Stomach smooth muscle (tissue), 2 donors: ENCODE results near the gene TAB2.

Experiments used
- H3K27ac ChIP-seq: one replicate; pipeline ENCODE4 v1.7.0; 2013; ENCODE audit warnings: mild to moderate bottlenecking, low read length, inconsistent platforms
- H3K27me3 ChIP-seq, 2 donors: one replicate each; pipeline ENCODE4 v1.7.0; 2013; ENCODE audit warnings: low read length in 2 of 2; ENCODE audit not compliant: insufficient read depth in 2 of 2, control insufficient read depth in 1 of 2
- H3K36me3 ChIP-seq, 2 donors: one replicate each; pipeline ENCODE4 v1.7.0; 2013; ENCODE audit warnings: low read length in 2 of 2; ENCODE audit not compliant: control insufficient read depth in 2 of 2, insufficient read depth in 2 of 2
- H3K4me1 ChIP-seq: one replicate; pipeline ENCODE4 v1.7.0; 2013; ENCODE audit warnings: low read length; ENCODE audit not compliant: control insufficient read depth, insufficient read depth
- H3K4me3 ChIP-seq, 2 donors: one replicate each; pipeline ENCODE4 v1.7.0; 2013; ENCODE audit warnings: low read length in 2 of 2
- H3K9ac ChIP-seq, 2 donors: one replicate each; pipeline ENCODE4 v1.7.0; 2013; ENCODE audit warnings: low read length in 2 of 2, mild to moderate bottlenecking in 1 of 2
- H3K9me3 ChIP-seq, 2 donors: one replicate each; pipeline ENCODE4 v1.7.0; 2013; ENCODE audit warnings: low read length in 2 of 2; ENCODE audit not compliant: control insufficient read depth in 2 of 2
- donor health status: healthy.
- donor health status: Pancreatic carcinoma.

Gene TAB2

GRCh38 chr6:149368065-149368464 lies 50.6 kb downstream of the TAB2 start:
- Histone ChIP-seq H3K27me3 (no peaks in the 10 kb centered on the region), H3K36me3 (peaks cover 3 to 6% of the 10 kb centered on the region in 2 donors), H3K4me1 (no peaks in the 10 kb centered on the region), H3K9ac (no peak overlapping the region), H3K4me3 (no peak overlapping the region), H3K9me3 (no peaks in the 10 kb centered on the region), H3K27ac (no peak overlapping the region)

DNA sequence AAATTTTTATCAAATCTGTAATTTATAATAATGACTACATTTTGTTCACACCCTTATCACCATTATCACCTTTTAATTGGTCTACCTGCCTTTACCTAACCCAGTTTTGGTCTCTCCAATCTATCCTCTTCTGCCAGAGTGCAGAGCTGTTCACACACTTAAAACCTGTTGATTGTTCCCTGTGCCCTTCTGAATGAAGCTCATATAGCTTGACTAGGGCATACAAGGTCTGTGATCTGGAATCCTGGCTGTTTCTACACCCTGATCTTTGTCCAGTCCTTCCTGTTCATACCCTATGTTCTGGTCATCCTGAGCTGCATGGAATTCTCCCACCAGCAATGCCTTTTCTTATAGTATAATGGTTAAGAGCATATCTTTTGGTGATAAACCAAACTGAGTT lies 53.6 kb downstream of the TAB2 start:
- Histone ChIP-seq H3K27me3 (no peaks in the 10 kb centered on the region), H3K4me3 (no peak overlapping the region), H3K9me3 (no peaks in the 10 kb centered on the region), H3K27ac (no peak overlapping the region), H3K9ac (no peak overlapping the region), H3K4me1 (no peaks in the 10 kb centered on the region), H3K36me3 (peaks cover 3 to 10% of the 10 kb centered on the region in 2 donors)

DNA sequence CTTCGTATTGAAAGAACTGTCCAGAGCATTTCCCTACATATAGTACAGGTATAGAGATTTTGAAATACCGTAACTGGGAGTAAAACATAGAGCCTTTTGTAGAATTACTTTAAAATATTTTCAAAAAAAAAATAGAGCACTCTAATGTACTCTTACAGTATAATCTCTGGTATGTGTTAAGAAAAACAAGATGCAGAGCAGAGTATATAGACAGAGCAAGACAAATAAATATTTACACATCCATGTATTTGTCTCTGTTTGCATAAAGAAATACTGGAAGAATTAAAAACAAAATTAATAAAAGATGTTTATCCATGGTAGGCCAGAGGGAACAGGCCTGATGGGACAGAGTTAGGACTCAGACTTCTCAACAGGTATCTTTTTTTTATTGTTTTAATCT lies 54.5 kb downstream of the TAB2 start:
- H3K27me3 ChIP-seq, result no peaks in the 10 kb centered on the region
- no peaks in the 10 kb centered on the region for H3K4me1 ChIP-seq
- H3K9ac ChIP-seq, result no peak overlapping the region
- H3K36me3 ChIP-seq, result peaks cover 3 to 10% of the 10 kb centered on the region in 2 donors
- no peak overlapping the region for H3K27ac ChIP-seq
- no peak overlapping the region for H3K4me3 ChIP-seq
- no peaks in the 10 kb centered on the region for H3K9me3 ChIP-seq

DNA sequence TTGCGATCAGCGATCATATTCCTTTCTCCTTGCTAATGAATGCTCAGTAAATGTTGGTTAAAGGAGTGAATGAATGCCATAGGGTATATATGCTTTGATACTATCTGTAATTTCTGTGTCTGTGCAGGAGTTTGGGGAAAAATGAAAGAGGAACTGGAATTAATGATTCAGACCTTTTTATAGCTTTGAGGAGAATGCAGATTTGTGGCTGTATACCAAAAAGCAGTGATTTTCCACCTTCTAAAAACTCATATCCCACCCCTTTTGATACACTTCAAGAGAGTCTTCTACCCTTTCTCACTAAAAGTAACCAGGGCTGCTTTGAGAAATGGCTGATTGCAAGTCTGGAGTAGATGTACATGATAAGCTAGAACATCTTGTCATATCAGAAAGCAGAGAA lies 56.0 kb downstream of the TAB2 start:
- H3K9me3 ChIP-seq, result no peaks in the 10 kb centered on the region
- no peak overlapping the region for H3K4me3 ChIP-seq
- no peak overlapping the region for H3K27ac ChIP-seq
- H3K36me3 ChIP-seq, result peaks cover 6 to 17% of the 10 kb centered on the region in 2 donors
- H3K9ac ChIP-seq, result no peak overlapping the region
- no peaks in the 10 kb centered on the region for H3K27me3 ChIP-seq
- H3K4me1 ChIP-seq, result no peaks in the 10 kb centered on the region

DNA sequence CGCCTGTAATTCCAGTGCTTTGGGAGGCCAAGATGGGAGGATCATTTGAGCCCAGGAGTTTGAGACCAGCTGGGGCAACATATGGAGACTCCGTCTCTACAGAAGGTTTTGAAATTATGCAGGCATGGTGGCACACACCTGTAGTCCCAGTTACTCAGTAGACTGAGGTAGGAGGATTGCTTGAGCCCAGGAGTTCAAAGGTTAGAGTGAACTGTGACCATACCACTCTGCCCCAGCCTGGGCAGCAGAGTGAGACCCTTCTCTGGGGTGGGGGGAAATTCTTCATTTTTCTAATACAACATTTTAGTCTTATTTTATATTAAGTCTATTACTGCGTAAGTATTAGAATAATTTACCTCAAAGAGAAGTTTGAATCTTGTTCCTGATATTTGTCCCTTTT lies 62.5 kb downstream of the TAB2 start:
- no peaks in the 10 kb centered on the region for H3K4me1 ChIP-seq
- H3K4me3 ChIP-seq, result no peak overlapping the region
- no peaks in the 10 kb centered on the region for H3K27me3 ChIP-seq
- H3K36me3 ChIP-seq, result peaks cover 13% of the 10 kb centered on the region in 2 donors
- no peaks in the 10 kb centered on the region for H3K9me3 ChIP-seq
- no peak overlapping the region for H3K9ac ChIP-seq
- no peak overlapping the region for H3K27ac ChIP-seq

GRCh38 chr6:149380523-149380922 lies 63.0 kb downstream of the TAB2 start:
- Histone ChIP-seq H3K36me3 (peaks cover 13% of the 10 kb centered on the region in 2 donors), H3K4me1 (no peaks in the 10 kb centered on the region), H3K9me3 (no peaks in the 10 kb centered on the region), H3K9ac (no peak overlapping the region), H3K4me3 (no peak overlapping the region), H3K27ac (no peak overlapping the region), H3K27me3 (no peaks in the 10 kb centered on the region)

GRCh38 chr6:149383371-149383770 lies 65.9 kb downstream of the TAB2 start:
- H3K27ac ChIP-seq, result no peak overlapping the region
- no peaks in the 10 kb centered on the region for H3K9me3 ChIP-seq
- H3K9ac ChIP-seq, result no peak overlapping the region
- H3K36me3 ChIP-seq, result peaks cover 7 to 11% of the 10 kb centered on the region in 2 donors
- H3K27me3 ChIP-seq, result no peaks in the 10 kb centered on the region
- no peaks in the 10 kb centered on the region for H3K4me1 ChIP-seq
- H3K4me3 ChIP-seq, result no peak overlapping the region

GRCh38 chr6:149384464-149384863 lies 67.0 kb downstream of the TAB2 start:
- Histone ChIP-seq H3K4me3 (no peak overlapping the region), H3K4me1 (no peaks in the 10 kb centered on the region), H3K27me3 (no peaks in the 10 kb centered on the region), H3K36me3 (peaks cover 0 to 2% of the 10 kb centered on the region in 2 donors), H3K9ac (no peak overlapping the region), H3K9me3 (no peaks in the 10 kb centered on the region), H3K27ac (no peak overlapping the region)

- no peak overlapping the region for H3K9ac ChIP-seq
- H3K4me3 ChIP-seq, result no peak overlapping the region
- H3K27ac ChIP-seq, result no peak overlapping the region
- no peaks in the 10 kb centered on the region for H3K9me3 ChIP-seq
- H3K27me3 ChIP-seq, result no peaks in the 10 kb centered on the region
- peaks cover 0 to 2% of the 10 kb centered on the region in 2 donors for H3K36me3 ChIP-seq
- no peaks in the 10 kb centered on the region for H3K4me1 ChIP-seq
Measured at GRCh38 chr6:149385998-149386646, 68.6 kb downstream of the TAB2 start.

GRCh38 chr6:149387779-149388512 lies 70.4 kb downstream of the TAB2 start:
- H3K27ac ChIP-seq, result no peak overlapping the region

More at GRCh38 chr6:149387779-149388512, 70.4 kb downstream of the TAB2 start:
- no peak overlapping the region for H3K9ac ChIP-seq
- H3K9me3 ChIP-seq, result no peaks in the 10 kb centered on the region
- H3K27me3 ChIP-seq, result no peaks in the 10 kb centered on the region
- H3K4me3 ChIP-seq, result no peak overlapping the region
- peaks cover 0 to 2% of the 10 kb centered on the region in 2 donors for H3K36me3 ChIP-seq
- H3K4me1 ChIP-seq, result no peaks in the 10 kb centered on the region
